ENCODE results near the gene SRF.

- TF ChIP-seq POLR2A (IDR thresholded peaks at IDR 0.05) (no peak), CTCF (IDR thresholded peaks at IDR 0.05) (no peak)
These were observed 25.3 kb downstream of the SRF start for GRCh38 chr6:43196337-43196736.

All from uterus (tissue), 2 donors.